ENCODE data around the gene CCNF. TPM values are rescaled to one million over a fixed set of nuclear protein-coding genes. Genes with fewer than 3 reads are reported as not detected.

CCNF gene
- total and polyA plus RNA-seq, 10 of the 15 experiments (the other 5 are each of a cell fraction or from before 2014, with no cell fraction given): 4.0 to 63.2 (median 27.5) TPM

DNA sequence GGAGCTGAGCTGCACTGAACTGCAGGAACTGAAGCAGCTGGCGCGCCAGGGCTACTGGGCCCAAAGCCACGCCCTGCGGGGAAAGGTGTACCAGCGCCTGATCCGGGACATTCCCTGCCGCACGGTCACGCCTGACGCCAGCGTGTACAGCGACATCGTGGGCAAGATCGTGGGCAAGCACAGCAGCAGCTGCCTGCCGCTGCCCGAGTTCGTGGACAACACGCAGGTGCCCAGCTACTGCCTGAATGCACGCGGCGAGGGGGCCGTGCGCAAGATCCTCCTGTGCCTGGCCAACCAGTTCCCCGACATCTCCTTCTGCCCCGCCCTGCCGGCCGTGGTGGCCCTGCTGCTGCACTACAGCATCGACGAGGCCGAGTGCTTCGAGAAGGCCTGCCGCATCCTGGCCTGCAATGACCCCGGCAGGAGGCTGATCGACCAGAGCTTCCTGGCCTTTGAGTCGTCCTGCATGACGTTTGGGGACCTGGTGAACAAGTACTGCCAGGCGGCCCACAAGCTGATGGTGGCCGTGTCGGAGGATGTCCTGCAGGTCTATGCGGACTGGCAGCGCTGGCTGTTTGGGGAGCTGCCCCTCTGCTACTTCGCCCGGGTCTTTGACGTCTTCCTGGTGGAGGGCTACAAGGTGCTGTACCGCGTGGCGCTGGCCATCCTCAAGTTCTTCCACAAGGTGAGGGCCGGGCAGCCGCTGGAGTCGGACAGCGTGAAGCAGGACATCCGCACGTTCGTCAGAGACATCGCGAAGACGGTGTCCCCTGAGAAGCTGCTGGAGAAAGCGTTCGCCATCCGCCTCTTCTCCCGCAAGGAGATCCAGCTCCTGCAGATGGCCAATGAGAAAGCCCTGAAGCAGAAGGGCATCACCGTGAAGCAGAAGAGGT is 67.2 kb downstream of the CCNF start:
- SMC1A ChIA-PET (ENCODE audit: uncharacterized antibody, unreplicated experiment): no interaction called here
- WGBS (ENCODE audit: insufficient coverage, insufficient replicate concordance, low lambda C conversion rate, missing lambda C conversion rate): 94% methylated on average over 53 of the region's 62 CpGs
- Histone ChIP-seq H3K36me3 (ENCODE audit: control insufficient read depth in 2 of 2, insufficient read depth in 2 of 2, low read length in 1 of 2) (peaks cover 0 to 11% of the 10 kb centered on the region in 2 experiments; a peak in 2 of 4 replicates), H2AFZ (ENCODE audit: control insufficient read depth, low read depth, low read length) (no peak overlapping the region), H3K4me2 (ENCODE audit: control insufficient read depth, insufficient read depth) (no peak overlapping the region), H3K27ac (ENCODE audit: control insufficient read depth, insufficient read depth) (no peak overlapping the region), H3K79me2 (ENCODE audit: control insufficient read depth, insufficient read depth, low read length) (no peaks in the 10 kb centered on the region), H3K9ac (ENCODE audit: control insufficient read depth, insufficient read depth, low read length) (no peak overlapping the region), H4K20me1 (ENCODE audit: control insufficient read depth, insufficient read depth) (no peaks in the 10 kb centered on the region), H3K4me1 (ENCODE audit: control insufficient read depth, insufficient read depth, low read length) (no peaks in the 10 kb centered on the region), H3K9me3 (replicated peaks; ENCODE audit: control insufficient read depth, insufficient read depth, low read length) (no peaks in the 10 kb centered on the region), H3K4me3 (no peak overlapping the region), H3K27me3 (replicated peaks in 1 of 2; ENCODE audit: control insufficient read depth in 2 of 2, insufficient read depth in 2 of 2, low read length in 1 of 2) (no peaks in the 10 kb centered on the region)
- CTCF ChIA-PET: no interaction called here
- FAIRE-seq: no peak
- POLR2A ChIA-PET: interaction anchor here (1.3 kb wide), 1 partner anchor 9 kb away, joined by 5 read pairs; no protein-coding TSS in a partner anchor
- DNase-seq (ENCODE audit: low read depth, low spot score): no peak
- ATAC-seq: no peak
- in situ Hi-C loops (cut with MboI) (loop anchor here (5.0 to 10.0 kb wide), 2 partner anchors 159 to 482 kb away; partner anchors contain the start of gene NPW), intact Hi-C loops (cut with micrococcal nuclease; ENCODE audit: unreplicated experiment) (no loop called here)
- RAD21 ChIA-PET (ENCODE audit: unreplicated experiment): no interaction called here
- TF ChIP-seq MTA2 (IDR thresholded peaks at IDR 0.05; ENCODE audit: low read depth) (no peak), ATF7 (IDR thresholded peaks at IDR 0.05; ENCODE audit: low read depth) (no peak), SMC3 (IDR thresholded peaks at IDR 0.05; ENCODE audit: borderline replicate concordance, low read length) (no peak), CUX1 (IDR thresholded peaks at IDR 0.05; ENCODE audit: insufficient replicate concordance, low read depth, low read length) (no peak)
- no TSS peak for BruUV-seq (replicated peaks)
